Ramos (cell line): Measurements from ENCODE around the gene IL33.

Experiments
- in situ Hi-C: fragments of 300-500 bp; cut with MboI; formaldehyde crosslinking; loops from one replicate; pipeline ENCODE4 v1.14.3; 2022; ENCODE audit warnings: low sequenced_read_pairs; ENCODE audit not compliant: unreplicated experiment

Gene IL33

GRCh38 chr9:6216002-6216401 is 395 bp downstream of the IL33 start:
- in situ Hi-C loops, result no loop called here

DNA sequence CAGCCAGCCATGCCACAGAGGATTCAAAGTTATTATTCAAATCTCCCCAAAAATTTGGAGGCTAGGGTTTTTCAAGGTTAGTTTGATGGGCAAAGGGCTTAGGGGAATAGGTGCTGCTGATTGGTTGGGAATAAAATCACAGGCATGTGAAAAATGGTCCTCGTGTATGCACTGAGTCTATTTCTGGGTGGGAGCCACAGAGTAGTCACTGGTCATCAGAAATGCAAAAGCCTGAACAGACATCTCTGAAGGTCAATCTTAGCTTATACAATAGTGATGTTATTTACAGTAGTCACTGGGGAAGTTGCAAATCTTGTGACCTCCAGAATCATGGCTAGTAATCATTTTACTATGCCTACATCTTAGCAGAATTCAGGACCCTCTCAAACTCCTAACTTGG is 1.3 kb downstream of the IL33 start:
- in situ Hi-C loops, result no loop called here

GRCh38 chr9:6218099-6218502 is 2.5 kb downstream of the IL33 start:
- in situ Hi-C loops, result no loop called here

DNA sequence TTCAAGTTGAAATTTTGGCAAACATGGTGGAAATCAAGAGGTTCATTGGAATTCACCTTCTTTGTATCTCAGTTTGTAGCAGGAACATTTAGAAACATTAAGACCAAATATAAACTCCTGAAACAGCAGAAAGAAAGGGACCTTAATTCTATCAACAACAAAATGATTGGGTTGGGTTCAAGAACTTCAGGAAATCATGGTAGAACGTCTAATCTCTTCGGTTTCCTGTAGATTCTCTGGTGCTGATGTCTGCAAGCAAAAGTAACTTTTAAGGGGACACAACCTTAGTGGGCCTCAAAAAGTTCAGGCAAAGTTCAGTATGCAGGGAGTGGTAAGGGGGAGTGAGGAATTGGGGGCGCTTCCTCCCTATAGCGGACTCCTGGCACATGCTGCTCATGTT is 3.4 kb downstream of the IL33 start:
- in situ Hi-C loops, result no loop called here

DNA sequence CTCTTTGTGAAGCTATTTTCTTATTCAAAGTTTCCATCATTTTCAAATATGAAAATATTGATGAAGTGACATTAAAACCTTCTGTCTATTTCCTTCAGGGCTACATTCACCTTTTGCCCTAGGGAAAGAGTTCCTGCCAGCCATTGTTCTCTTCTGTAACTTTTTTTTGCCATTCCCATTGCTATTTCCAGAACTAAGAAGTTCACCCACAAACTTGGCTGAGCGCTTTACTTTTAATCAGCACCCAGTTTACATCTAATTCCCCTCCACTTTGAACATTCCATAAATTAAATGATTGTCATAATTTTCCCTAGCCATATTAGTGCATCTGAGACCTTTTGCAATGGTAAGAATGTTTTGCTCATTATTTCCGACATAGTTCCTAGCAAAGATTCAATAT is 4.4 kb downstream of the IL33 start:
- in situ Hi-C loops, result no loop called here

- in situ Hi-C loops, result no loop called here
Observed at GRCh38 chr9:6224393-6225154, 9.0 kb downstream of the IL33 start.

DNA sequence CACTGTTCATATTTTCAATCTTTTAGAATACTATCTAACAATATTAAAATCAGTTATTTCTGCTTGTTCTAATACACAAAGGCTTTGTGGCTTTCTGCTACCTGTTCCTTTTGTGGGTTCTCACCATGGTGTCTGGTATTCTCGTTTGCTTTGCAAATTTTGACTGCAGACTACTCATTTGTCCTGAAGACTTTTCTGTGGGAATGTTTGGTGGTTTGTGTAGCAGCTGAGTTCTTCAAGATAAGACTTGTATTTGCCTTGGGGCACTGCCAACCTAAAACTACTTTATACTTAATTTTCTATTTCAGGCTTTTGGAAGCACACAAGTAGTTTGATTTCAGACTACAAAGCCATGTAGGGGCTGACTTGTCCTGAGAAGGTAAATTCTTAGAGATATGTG is 11.1 kb downstream of the IL33 start:
- in situ Hi-C loops, result no loop called here

GRCh38 chr9:6229186-6229585 is 13.6 kb downstream of the IL33 start:
- in situ Hi-C loops, result no loop called here

DNA sequence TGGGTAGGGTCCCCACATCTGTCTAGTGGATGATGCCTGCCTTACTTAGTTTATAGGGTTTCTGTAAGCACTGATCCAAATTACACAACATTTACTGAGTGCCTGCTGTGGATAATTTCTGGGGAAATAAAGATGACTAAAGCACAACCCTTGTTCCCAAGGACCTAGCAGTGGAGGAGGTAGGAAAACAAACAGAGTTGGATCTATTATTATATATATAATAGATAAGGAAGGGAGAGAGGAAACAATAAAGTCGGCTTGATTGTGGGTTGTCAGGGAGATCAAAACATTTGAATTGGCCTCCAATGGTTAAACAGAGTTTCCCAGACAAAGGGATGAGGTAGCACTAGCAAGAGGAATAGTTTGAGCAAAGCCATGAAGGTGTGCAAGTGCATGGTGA is 14.0 kb downstream of the IL33 start:
- in situ Hi-C loops, result no loop called here

DNA sequence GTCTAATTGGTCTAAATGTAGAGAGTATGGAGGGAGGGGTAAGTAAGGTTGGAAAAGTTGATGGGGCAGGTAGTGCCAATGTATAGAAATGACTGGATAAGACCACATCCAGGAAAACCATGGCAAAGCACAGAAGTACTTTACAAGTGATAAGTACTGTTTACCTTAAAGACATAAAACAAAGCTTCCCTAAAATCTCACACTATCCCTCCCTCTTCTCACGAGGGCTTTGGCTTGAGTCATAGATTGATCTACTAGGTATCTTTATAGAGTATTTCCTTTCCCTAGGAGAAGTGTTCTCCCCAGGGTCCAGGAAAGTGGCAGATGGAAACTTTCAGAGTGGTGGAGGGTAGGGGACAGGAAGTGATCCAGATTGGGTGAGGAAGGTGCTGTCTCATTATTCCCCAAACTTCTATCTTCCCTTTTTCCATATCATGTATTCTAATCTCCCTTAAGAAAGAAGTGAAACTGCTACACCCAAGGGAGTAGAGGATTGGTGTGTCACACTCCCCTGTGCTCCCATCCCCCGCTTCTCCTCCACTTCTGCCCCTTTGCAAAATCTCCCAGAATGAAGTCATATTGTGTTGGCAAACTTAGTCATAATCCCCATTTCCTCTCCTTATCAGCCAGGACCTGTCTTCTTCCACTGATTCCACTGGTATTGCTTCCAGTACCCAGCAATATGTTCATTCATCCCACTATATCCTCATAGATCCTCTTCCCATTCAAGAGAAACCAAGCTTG is 14.6 kb downstream of the IL33 start:
- in situ Hi-C loops, result no loop called here

DNA sequence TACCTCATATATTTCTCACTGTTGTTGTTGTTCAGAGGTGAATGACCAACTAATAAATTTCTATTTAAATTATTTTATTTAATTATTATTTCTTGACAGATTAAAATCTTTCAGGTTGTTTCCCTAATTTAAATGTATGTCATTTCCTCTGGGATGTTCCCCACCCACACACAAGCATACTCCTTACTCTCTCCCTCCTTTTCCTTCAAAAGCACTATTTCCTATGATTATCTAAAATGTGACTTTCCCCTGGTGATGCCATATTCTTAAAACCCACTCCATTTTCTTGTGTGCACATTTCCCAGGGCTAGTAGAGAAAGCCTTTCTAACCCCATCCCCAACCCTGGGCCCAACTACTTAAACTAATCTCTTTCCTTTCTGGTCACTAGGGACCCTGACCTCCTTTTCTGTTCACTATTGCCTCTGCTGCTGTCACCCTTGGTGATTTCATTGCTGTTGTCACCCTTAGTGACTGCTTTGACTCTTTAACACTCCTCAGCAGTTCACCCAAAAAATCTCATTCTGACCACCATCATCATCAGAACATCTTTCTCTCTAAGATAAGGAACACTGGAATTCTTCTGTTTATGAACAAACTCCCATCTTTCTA is 16.8 kb downstream of the IL33 start:
- in situ Hi-C loops, result no loop called here

- in situ Hi-C loops, result no loop called here
Observed at GRCh38 chr9:6234014-6234413, 18.4 kb downstream of the IL33 start.

GRCh38 chr9:6237267-6237666 is 21.7 kb downstream of the IL33 start:
- in situ Hi-C loops, result no loop called here

- in situ Hi-C loops, result no loop called here
Observed at GRCh38 chr9:6239048-6239461, 23.4 kb downstream of the IL33 start.

GRCh38 chr9:6239694-6240093 is 24.1 kb downstream of the IL33 start:
- in situ Hi-C loops, result no loop called here

- in situ Hi-C loops, result no loop called here
Observed at GRCh38 chr9:6243746-6244145, 28.1 kb downstream of the IL33 start.

GRCh38 chr9:6247266-6247665 is 31.7 kb downstream of the IL33 start:
- in situ Hi-C loops, result no loop called here

- in situ Hi-C loops, result no loop called here
Observed at GRCh38 chr9:6268826-6269397, 53.3 kb downstream of the IL33 start.

- in situ Hi-C loops, result no loop called here
Observed at GRCh38 chr9:6270896-6271295, 55.3 kb downstream of the IL33 start.

- in situ Hi-C loops, result no loop called here
Observed at GRCh38 chr9:6271508-6272228, 56.1 kb downstream of the IL33 start.

- in situ Hi-C loops, result no loop called here
Observed at GRCh38 chr9:6272229-6272598, 56.6 kb downstream of the IL33 start.
